ENCODE results near the gene ABHD17A.

- no peak for TF ChIP-seq POLR2A (IDR thresholded peaks at IDR 0.05)
- peak in 1 of 2 donors; percentile 51 for TF ChIP-seq POLR2AphosphoS5 (IDR thresholded peaks at IDR 0.05; ENCODE audit: insufficient read depth in 1 of 2, low read depth in 1 of 2)
Observed at GRCh38 chr19:1856698-1857603, 28.3 kb downstream of the ABHD17A start.
